Measurements from ENCODE around the gene HJURP.
A peak's percentile ranks its signal among the peaks of the same experiment; 100 is the strongest.

Gene HJURP

DNA sequence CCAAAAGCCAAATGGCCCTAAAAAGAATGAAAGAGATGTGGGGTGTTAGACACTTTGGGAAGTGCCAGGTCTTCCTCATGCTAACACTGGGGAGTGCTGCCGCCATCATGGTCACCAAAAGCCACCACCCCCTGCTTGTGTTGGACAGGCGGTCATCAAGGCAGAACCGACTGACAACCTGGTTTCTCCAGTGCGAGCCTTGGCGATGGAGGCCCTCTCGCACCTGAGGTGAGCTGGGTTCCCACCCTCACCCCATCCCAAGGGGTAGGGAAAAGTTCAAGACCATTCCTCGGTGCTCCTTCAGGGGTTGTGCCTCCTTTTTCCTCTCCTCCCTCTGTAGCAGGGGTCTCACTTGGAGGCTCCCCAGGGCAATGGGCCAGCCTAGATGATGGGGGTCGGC lies 42.6 kb downstream of the HJURP start:
- DNase-seq, result peak; percentile 1

DNA sequence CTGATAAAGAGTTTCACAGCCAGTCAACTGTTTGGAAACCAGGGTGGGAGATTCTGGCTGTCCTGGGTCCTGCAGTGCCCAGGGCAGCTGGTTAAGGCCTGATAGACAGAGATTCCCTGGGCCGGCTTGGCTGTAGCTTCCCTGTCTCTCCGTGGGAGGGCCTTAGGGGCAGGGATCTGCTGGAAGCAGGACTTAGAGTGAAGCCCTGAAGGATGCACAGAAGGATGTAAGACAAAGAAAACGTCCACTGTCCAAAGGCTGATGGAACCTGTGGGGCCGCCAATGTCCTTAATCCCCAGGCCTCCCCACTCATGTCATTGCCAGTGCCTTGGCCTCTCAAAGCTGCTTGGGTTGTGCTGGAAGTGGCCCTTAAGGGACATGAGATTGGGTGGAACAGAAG lies 43.2 kb downstream of the HJURP start:
- no peak for DNase-seq

- DNase-seq, result peak; percentile 6
These were observed 44.0 kb downstream of the HJURP start for GRCh38 chr2:233810385-233810784.

DNA sequence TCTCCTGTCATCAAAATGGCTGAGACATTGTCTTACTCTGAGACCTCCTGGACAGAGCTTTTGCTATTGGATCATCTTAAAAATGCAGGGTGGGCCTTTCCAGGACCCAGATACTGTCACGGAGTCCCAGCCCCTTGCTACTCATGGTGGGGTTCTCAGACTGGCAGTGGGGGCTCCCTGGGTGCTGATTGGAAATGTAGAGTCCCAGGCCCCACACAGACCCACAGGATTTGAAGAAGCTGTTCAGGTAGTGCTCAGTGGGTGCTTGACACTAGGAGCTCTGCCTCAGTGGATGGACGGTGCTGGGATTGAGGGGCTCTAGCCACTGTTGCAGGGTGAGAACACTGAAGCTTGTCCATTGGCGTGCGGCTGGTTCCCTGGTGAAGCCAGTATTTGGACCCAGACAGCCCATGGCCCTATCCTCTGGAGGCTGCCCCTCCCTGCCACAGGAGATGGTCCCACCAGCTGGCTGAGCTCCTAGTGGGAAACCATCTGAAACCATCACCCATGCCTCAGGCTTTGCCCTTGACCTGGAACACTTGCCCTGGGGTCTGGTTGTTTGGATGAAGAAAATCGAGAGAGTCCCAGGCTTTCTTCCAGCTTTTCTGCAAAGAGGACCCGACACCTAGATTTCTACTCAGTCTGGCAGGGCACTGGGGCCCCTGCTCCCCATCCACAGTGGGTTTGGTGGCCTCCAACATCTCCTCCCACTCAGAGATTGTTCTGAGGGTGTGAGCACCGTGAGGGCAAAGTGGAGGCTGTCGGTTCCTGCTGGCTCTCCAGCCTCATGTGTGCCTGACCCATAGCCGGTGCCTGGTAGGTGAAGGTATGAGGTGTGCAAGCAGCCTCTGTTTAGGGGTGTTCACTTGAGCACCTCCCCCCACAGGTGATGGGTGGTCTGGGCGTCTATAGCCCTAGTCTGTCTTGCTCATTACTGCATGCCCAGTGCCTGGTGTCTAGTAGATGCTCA lies 46.1 kb downstream of the HJURP start:
- peak; percentile 14 for DNase-seq

DNA sequence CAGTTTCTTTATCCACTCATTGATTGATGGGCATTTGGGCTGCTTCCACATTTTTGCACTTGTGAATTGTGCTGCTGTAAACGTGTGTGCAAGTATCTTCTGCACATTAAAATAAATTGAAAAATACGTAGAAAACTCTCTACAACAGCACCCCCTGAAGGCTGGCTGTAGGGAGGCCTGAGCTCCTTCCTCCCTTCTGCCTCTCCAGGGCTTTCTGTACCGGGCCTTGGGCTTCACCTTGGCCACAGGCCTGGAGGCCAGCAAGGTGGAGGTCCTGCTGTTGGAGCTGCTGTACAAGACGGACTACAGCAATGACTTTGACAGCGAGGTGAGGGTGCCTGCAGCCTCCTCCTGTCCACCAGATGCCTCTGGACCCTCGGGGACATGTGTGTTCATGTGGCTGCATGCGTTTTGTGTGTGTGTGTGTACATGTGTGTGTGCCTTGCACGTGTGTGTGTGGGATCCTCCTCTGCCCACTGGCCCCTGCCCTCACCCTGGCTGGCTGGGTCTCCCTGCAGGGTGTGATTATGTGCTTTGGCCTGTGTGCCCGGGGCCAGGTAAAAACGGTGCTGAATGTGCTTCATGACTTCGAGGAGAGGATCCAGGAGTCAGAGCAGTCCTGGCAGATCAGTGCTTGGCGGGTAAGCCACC lies 47.0 kb downstream of the HJURP start:
- DNase-seq, result peak; percentile 27

DNA sequence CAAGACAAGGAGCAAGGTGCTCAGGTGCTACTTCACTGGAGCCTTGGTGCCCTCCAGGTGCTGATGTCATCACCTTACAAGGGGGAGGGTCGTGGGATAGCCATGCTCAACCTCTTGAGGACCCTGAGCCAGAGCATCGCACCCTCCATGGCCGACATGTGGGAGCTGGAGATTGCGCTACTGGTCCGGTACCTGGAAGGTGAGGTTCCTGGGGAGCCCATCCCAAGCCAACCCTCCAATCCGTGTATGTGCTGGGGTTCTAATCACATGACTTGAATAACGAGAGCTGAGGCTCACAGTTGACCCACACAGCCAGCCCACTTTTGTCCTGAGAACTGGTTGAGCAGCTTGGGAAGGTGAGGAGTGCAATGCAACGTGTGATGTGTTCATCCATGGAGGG lies 50.3 kb downstream of the HJURP start:
- DNase-seq, result peak; percentile 12

GRCh38 chr2:233803292-233803911 lies 50.9 kb downstream of the HJURP start:
- peak; percentile 21 for DNase-seq

DNA sequence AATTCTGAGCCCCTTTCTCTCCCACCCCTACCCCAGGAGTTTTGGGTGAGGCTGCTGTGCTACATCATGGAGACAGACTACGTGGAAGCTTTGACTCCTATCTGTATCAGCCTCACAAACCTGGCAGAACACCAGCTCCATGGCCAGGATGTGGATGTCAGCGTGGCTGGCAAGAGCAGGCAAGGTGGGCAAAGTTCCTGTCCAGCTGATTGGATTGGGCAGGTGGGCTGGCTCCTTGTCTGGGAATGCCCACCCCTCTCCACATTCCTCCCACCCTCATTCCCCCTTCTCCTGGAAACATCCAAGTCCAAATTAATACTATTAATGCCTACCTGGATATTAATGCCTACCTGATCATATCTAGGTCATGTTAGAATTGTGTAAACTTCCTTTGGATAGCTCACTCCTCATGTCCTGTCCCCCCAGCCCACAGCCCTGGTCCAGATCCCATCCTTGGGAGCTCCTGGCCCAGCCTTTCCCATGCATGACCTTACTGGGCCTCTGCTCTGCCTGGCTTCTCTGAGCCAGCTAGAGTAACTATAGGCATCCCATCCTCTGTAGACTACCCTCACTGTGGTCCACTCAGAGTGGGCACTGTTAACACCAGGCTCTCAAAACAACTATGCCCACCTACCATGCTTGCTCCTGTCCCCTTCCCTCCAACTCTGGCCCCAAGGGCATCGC lies 52.1 kb downstream of the HJURP start:
- DNase-seq, result peak; percentile 9

DNA sequence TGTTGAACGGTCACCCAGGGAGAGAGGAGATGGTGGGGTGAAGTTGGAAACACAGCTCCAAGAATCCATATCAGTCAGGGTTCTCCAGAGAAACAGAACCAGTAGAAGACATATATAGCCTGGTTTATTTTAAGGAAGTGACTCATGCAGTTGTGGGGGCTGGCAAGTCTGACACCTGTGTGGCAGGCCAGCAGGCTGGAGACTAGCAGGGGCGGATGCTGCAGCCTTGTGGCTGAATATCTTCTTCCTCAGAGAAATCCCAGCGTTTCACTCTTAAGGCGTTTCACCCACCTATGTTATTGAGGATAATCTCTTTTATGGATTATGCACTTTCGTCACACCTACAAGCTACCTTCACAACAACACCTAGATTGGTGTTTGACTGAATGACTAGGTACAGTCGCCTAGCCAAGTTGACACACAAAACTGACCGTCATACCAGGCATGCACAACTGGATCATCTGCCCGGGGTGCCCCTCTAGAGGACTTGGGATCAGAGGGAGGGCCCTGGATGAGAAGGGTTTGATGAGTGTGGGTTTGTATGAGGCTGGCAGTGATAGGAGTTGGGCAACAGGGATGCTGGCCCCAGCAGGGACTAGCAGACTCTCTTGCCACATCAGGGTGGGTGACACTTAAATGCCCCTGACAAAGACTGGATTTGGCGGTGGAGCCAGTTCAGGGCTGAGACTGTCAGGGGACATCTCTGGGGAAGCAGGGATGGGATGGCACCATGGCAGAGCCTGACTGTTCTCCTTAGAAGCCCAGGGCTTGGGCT lies 52.8 kb downstream of the HJURP start:
- peak; percentile 19 for DNase-seq

GRCh38 chr2:233800208-233800607 lies 54.1 kb downstream of the HJURP start:
- no peak for DNase-seq

GRCh38 chr2:233799716-233800115 lies 54.6 kb downstream of the HJURP start:
- no peak for DNase-seq

DNA sequence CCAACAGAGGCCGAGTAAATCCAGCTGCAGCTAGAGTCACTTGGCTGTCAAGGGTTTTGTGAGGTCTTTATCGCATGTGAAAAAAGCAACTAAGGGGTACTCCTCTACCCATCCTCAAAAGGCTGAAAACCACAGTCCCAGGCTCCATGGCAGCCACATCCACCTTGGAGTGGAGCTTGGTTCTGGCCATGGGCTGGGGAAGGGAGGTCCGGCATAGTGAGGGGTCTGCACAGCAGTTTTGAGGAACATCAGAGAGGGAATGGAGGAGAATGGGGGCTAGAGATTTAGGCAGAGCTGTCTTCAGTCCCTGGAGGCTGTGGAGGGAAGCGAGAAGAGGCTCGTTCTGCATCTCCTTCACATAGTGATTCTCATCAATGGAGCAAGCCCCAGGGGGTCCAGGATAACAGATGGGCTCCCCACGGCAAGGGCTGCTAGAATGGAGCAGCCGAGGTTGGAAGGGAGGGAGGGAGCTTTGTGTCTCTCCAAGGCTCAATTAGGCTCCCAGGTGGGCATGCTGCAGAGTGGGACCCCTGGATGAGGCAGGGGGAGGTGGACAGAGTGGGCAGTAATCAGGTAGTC lies 55.2 kb downstream of the HJURP start:
- peak; percentile 6 for DNase-seq

DNA sequence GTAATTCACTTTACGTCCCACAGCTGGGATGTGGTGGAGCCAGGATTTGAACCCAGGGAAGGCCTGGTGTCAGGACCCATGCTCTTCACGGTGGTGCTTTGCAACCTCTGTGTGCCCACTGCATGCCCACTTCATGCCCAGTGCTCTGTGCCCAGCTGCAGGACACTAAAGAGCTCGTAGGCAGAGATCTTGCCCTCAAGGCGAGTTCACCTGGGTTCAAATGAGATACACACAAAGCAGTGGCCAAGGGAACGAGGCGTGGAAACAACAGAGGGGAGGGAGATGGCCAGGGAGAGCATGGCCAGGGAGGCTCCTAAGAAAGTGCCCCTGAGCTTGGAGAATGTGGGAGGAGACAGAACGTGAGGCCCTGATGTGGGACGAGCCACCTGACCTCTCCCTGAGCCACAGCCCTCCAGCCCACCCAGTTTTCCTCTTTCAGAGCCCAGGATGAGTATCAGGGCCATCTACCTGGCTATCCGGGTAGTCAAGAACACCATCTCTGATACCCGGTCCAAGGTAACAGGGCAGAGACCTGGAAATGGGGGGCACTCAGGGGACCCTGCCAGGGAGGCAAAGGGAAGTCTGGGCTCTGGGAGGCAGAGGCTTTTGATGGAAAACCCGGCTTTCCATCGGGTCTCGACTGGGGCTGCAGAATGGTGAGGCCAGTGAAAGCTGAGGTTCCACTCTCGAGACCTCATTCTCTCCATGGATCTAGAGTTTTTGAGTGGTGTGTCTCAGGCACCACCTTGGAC lies 55.8 kb downstream of the HJURP start:
- no peak for DNase-seq

DNA sequence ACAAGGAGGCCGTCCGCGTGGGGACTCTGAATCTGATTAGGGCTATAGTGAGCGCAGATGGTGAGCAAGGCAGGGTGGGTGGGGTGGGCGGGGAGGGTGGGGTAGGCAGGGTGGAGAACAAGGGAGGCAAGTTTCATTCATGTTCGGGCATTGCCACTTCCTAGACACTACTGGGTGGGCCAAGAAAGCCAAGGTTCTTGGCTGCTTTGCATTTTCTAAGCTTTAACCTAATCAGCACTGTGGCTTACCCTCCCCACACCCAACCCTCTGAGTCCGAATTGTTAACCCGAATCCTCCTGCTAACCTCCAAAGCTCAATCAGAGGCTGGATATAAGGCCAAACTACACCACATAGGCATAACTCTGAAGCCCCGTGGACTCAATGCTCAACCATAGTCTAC lies 58.1 kb downstream of the HJURP start:
- DNase-seq, result no peak

DNA sequence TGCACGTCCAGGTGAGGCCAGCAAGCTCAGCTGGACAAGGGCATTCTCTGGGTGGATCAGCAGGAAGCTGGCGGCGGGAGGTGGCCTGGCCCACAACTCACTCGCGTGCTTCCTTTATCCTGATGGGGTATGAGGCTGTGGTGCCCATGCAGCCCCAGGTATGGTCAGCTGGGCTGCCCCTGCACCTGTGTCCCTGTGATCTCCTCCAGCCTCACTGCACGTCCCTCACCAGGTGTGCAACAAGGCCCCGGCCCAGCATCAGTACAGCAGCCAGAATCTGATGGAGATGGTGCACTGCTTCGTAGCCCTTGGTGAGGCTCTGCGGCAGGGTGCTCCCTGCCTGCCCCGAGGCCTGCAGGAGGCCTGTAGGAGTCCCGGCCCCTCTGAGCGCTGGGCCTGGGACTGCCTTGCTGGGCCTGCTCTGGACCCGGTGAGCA lies 58.6 kb downstream of the HJURP start:
- peak; percentile 19 for DNase-seq

DNA sequence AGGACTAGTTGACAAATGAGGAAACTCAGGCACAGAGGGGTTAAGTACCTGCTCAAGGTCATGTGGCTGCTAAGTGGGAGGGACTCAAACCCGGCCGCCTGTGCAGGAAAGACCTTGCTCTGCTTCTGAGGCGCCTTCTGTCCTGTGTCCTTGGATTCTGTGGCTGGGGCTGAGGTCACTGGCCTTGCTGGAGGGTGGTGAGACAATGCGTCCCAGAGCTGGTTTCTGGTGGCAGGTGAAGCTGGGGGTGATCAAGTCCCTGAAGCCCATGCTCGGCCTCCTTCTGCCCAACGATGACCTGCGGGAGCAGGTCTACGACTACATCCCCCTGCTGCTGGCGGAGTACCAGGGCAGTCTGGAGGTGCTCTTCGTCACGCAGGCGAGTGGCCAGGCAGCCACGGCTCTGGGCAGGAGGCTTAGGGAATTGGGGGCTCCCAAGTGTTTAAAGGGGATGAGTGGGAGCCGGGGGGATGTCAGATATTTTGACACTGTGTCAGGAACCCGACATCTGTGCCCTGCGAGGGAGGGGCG lies 60.1 kb downstream of the HJURP start:
- DNase-seq, result peak; percentile 29

GRCh38 chr2:233793465-233794127 lies 60.7 kb downstream of the HJURP start:
- peak; percentile 20 for DNase-seq

DNA sequence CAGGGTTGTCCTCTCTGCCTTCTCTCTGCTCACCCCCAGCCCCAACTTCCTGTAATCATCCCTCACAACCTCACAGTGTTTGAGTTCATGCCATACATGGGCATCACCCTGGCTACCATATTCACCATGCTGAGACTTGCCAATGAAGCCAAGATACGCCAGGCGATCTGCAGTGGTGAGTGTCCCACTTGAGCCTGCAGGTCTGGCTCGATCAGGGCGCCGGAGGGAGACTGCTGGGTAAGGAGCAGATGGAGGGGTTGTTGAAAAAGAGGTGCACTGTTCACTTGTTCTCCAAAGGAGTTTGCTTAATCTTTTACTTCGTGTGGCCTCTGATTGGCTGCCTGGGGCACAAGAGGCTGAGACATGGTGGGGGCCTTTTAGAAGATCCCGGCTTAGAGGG lies 61.6 kb downstream of the HJURP start:
- no peak for DNase-seq

DNA sequence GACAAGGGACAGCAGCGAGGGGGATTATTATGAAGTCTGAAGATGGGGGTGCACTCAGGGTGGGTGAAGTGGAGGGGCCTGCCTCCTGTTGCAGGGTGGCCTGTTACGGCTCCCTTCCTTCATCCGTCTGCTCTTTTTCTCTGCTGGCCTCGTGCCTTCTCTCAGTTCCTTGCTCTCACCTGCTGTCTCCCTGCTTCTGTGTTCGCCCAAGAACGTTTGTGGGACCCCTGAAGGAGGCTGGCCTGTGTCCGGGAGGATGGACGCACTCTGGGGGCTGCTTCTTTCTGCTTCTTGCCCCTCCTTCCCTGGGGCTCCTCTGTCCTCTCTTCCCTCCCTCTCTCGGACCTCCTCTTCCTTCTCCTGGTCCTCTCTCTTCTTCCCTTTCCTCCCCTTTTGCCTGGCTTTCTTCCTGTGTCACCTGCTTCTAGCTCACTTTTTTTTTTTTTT lies 62.4 kb downstream of the HJURP start:
- peak; percentile 11 for DNase-seq
